Loucy (cell line): ENCODE results near the gene BACH2.

ENCODE experiments used
- EZH2phosphoT487 ChIP-seq: fragments of 200-600 bp; IDR thresholded peaks from 2 replicates; pipeline ENCODE4 v1.6.1; 2018; ENCODE audit warnings: antibody characterized with exemption, mild to moderate bottlenecking, moderate library complexity, borderline replicate concordance
- TF ChIP-seq, protein P1 (sequence below): fragments of 200-600 bp; sonication (generic); conservative IDR thresholded peaks from 2 replicates; pipeline ENCODE4 v1.5.1; 2014; ENCODE audit warnings: mild to moderate bottlenecking, antibody characterized with exemption, low read length

DNA sequence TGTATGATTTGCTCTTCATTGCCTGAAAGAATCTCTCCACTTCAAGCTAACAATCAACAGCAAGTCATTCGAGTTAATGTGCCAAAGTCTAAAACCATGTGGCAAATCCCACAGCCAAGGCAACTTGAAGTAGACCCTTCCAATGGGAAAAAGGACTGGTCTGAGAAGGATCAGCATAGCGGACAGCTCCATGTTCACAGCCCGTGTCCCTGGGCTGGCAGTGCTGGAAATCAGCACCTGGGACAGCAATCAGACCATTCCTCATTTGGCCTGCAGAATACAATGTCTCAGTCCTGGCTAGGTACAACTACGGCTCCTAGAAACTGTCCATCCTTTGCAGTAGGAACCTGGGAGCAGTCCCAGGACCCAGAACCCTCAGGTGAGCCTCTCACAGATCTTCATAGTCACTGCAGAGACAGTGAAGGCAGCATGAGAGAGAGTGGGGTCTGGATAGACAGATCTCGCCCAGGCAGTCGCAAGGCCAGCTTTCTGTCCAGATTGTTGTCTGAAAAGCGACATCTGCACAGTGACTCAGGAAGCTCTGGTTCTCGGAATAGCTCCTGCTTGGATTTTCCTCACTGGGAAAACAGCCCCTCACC, 401.3 kb downstream of the BACH2 start:
- TF ChIP-seq, protein P1, sequence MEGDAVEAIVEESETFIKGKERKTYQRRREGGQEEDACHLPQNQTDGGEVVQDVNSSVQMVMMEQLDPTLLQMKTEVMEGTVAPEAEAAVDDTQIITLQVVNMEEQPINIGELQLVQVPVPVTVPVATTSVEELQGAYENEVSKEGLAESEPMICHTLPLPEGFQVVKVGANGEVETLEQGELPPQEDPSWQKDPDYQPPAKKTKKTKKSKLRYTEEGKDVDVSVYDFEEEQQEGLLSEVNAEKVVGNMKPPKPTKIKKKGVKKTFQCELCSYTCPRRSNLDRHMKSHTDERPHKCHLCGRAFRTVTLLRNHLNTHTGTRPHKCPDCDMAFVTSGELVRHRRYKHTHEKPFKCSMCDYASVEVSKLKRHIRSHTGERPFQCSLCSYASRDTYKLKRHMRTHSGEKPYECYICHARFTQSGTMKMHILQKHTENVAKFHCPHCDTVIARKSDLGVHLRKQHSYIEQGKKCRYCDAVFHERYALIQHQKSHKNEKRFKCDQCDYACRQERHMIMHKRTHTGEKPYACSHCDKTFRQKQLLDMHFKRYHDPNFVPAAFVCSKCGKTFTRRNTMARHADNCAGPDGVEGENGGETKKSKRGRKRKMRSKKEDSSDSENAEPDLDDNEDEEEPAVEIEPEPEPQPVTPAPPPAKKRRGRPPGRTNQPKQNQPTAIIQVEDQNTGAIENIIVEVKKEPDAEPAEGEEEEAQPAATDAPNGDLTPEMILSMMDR: no peak
- TF ChIP-seq EZH2phosphoT487: no peak
